Measurements from ENCODE around the gene DGKB.

Gene DGKB

GRCh38 chr7:14826426-14826825 lies 76.1 kb downstream of the DGKB start:
- no peak for TF ChIP-seq CTCF (IDR thresholded peaks at IDR 0.05; ENCODE audit: poor library complexity, severe bottlenecking)
- no peaks in the 10 kb centered on the region for H3K9me3 ChIP-seq (ENCODE audit: severe bottlenecking)
- ATAC-seq (ENCODE audit: low read depth) (no peak), DNase-seq (ENCODE audit: low spot score) (no peak)
- no peaks in the 10 kb centered on the region for H3K36me3 ChIP-seq (ENCODE audit: low read depth)
- no peaks in the 10 kb centered on the region for H3K27me3 ChIP-seq (ENCODE audit: insufficient read depth, poor library complexity, severe bottlenecking)
- no peaks in the 10 kb centered on the region for H3K4me1 ChIP-seq (ENCODE audit: insufficient read depth, poor library complexity, severe bottlenecking)
- no peak overlapping the region for H3K27ac ChIP-seq (ENCODE audit: poor library complexity, severe bottlenecking)
- H3K4me3 ChIP-seq (ENCODE audit: severe bottlenecking), result no peak overlapping the region

DNA sequence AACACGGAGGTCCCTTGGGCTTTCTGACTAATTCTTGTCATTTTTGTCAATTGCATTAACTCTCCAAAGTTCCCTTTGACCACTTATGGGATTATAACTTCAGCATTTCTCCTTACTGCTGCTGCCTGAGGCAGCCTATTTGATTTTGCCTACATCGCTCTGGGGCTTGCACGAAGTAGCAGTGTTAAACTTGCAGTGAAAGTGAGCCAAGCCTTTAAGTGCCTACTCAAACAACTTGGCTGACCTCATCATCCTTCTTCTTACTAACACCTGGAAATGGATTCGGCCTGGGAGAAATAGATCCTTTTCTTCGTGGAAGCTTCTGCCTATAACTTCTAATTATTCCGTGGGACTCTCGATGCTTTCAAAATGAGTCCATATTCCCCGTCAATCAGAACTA lies 76.6 kb downstream of the DGKB start:
- no peak overlapping the region for H3K27ac ChIP-seq (ENCODE audit: poor library complexity, severe bottlenecking)
- no peaks in the 10 kb centered on the region for H3K9me3 ChIP-seq (ENCODE audit: severe bottlenecking)
- no peaks in the 10 kb centered on the region for H3K36me3 ChIP-seq (ENCODE audit: low read depth)
- H3K4me3 ChIP-seq (ENCODE audit: severe bottlenecking), result no peak overlapping the region
- ATAC-seq (ENCODE audit: low read depth), result no peak
- TF ChIP-seq CTCF (IDR thresholded peaks at IDR 0.05; ENCODE audit: poor library complexity, severe bottlenecking), result no peak
- no peaks in the 10 kb centered on the region for H3K4me1 ChIP-seq (ENCODE audit: insufficient read depth, poor library complexity, severe bottlenecking)
- no peaks in the 10 kb centered on the region for H3K27me3 ChIP-seq (ENCODE audit: insufficient read depth, poor library complexity, severe bottlenecking)
- DNase-seq (ENCODE audit: low spot score), result no peak

- DNase-seq (ENCODE audit: low spot score), result no peak
- H3K36me3 ChIP-seq (ENCODE audit: low read depth), result no peaks in the 10 kb centered on the region
- no peak for TF ChIP-seq CTCF (IDR thresholded peaks at IDR 0.05; ENCODE audit: poor library complexity, severe bottlenecking)
- H3K4me3 ChIP-seq (ENCODE audit: severe bottlenecking), result no peak overlapping the region
- no peak for ATAC-seq (ENCODE audit: low read depth)
- no peak overlapping the region for H3K27ac ChIP-seq (ENCODE audit: poor library complexity, severe bottlenecking)
- H3K9me3 ChIP-seq (ENCODE audit: severe bottlenecking), result no peaks in the 10 kb centered on the region
- H3K27me3 ChIP-seq (ENCODE audit: insufficient read depth, poor library complexity, severe bottlenecking), result no peaks in the 10 kb centered on the region
- no peaks in the 10 kb centered on the region for H3K4me1 ChIP-seq (ENCODE audit: insufficient read depth, poor library complexity, severe bottlenecking)
Measured at GRCh38 chr7:14822481-14822854, 80.1 kb downstream of the DGKB start.

DNA sequence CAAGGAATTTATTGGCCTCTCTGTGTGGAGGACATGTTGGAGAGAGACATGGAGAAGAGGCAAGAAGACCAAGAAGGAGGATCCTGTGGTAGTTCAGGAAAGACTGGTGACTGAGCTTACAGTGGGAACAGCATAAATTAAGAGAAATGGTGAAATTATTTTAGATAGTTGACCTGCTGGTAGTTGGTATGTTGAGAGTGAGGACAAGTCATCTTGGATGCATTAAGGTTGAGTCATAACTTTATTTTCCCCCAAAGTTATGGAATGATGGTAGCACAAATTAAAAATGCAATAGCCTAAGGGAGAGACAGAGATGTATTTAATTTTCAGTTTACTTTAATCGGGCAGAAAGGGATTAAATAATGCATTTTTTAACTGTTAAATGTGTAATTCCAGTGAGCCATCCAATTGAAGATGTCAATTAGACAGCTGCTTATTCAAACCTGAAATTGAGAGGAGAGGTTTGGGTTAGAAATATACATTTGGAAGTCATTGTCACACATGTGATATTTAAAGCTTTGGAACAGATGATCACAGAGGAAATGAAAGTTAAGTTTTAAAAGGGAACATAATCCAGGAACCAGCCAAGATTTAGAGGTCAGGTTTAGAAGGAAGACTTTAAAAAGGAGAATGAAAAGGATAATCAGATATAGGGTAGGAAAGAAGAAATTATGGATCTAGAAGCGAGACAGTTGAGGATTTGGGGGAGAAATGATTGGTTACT lies 80.6 kb downstream of the DGKB start:
- TF ChIP-seq CTCF (IDR thresholded peaks at IDR 0.05; ENCODE audit: poor library complexity, severe bottlenecking), result no peak
- no peak overlapping the region for H3K4me3 ChIP-seq (ENCODE audit: severe bottlenecking)
- no peaks in the 10 kb centered on the region for H3K36me3 ChIP-seq (ENCODE audit: low read depth)
- DNase-seq (ENCODE audit: low spot score), result no peak
- H3K4me1 ChIP-seq (ENCODE audit: insufficient read depth, poor library complexity, severe bottlenecking), result no peaks in the 10 kb centered on the region
- ATAC-seq (ENCODE audit: low read depth), result no peak
- no peaks in the 10 kb centered on the region for H3K27me3 ChIP-seq (ENCODE audit: insufficient read depth, poor library complexity, severe bottlenecking)
- no peaks in the 10 kb centered on the region for H3K9me3 ChIP-seq (ENCODE audit: severe bottlenecking)
- H3K27ac ChIP-seq (ENCODE audit: poor library complexity, severe bottlenecking), result no peak overlapping the region

DNA sequence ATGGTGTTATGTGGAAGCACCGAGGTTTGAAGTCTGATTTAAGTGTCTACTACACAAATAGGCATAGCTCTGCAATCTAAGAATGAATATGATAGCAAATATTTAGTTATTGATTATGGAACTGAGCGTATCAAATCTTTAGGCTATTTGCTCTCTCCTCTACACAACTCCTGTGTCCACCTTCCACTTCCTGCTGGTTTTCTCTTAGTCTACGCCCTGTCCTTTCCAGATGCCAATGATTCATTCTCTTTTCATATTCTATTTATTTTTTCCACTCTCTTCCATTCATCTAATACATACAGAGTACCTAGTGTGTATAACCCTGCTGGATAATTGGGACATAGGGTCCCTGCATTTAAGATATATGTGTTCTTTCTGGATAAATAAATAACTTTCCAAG lies 83.7 kb downstream of the DGKB start:
- ATAC-seq (ENCODE audit: low read depth), result no peak
- no peak overlapping the region for H3K4me3 ChIP-seq (ENCODE audit: severe bottlenecking)

More for the DNA sequence above, 83.7 kb downstream of the DGKB start:
- Histone ChIP-seq H3K9me3 (ENCODE audit: severe bottlenecking) (no peaks in the 10 kb centered on the region), H3K27ac (ENCODE audit: poor library complexity, severe bottlenecking) (no peak overlapping the region), H3K36me3 (ENCODE audit: low read depth) (no peaks in the 10 kb centered on the region), H3K4me1 (ENCODE audit: insufficient read depth, poor library complexity, severe bottlenecking) (no peaks in the 10 kb centered on the region), H3K27me3 (ENCODE audit: insufficient read depth, poor library complexity, severe bottlenecking) (no peaks in the 10 kb centered on the region)
- TF ChIP-seq CTCF (IDR thresholded peaks at IDR 0.05; ENCODE audit: poor library complexity, severe bottlenecking), result no peak
- no peak for DNase-seq (ENCODE audit: low spot score)

Measured in RWPE2 (cell line).